Skin epidermis (tissue), 12 donors: ENCODE results near the gene FOLR3.
"Not testable (repeated sequence)": the region's sequence is repeated elsewhere in the genome, so short reads cannot be mapped to it uniquely, and the experiment has no call there.

Experiments used
- H3K27ac ChIP-seq, 21 experiments: fragments of 200-600 bp; sonication (generic) in 11 of 21; one replicate each; pipeline ENCODE4 v1.5.0; 2020; ENCODE audit warnings: mild to moderate bottlenecking in 3 of 21, inconsistent platforms in 2 of 21, moderate library complexity in 2 of 21
- H3K4me3 ChIP-seq, 7 experiments: fragments of 200-600 bp; sonication (generic) in 2 of 7; one replicate each; pipeline ENCODE4 v1.5.0; 2020; ENCODE audit warnings: inconsistent platforms in 2 of 7, mild to moderate bottlenecking in 2 of 7, moderate library complexity in 1 of 7

The FOLR3 gene

GRCh38 chr11:72135473-72135872 lies at the start of gene FOLR3:
Gene FOLR3 (plus strand): TSS chr11:72135725. CDS start chr11:72135953, 228 bp downstream.
- not testable (repeated sequence) for H3K4me3 ChIP-seq
- H3K27ac ChIP-seq: peak within 1 kb of the TSS in 1 of 21 experiments; percentile 31

GRCh38 chr11:72088076-72088808 lies 47.3 kb upstream of the FOLR3 start:
- Histone ChIP-seq H3K4me3 (no peak overlapping the region), H3K27ac (peak overlapping the region in 1 of 21 experiments; percentile 3)

GRCh38 chr11:72091292-72091691 lies 44.2 kb upstream of the FOLR3 start:
- no peak overlapping the region for H3K4me3 ChIP-seq
- H3K27ac ChIP-seq: peak overlapping the region in 11 of 21 experiments; percentile 8 to 79 (median 41)

DNA sequence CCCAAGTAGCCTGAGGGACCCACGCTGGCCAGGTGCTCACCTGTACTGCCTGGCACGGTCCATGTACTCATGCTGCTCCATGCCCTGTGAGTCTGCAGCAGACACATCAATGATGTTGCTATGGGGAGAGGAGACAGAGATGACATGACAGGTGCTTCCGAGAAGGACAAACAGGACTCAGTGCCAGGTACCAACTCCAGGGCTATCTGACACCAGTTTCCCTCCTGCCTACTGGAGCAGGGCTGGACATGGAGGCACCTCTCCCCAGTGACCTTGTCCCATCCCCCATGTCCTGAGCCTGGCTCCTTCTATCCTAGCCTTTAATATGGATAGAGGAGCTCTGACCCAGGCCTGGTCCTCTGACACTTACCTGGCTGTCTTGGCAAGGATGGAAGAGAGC lies 36.8 kb upstream of the FOLR3 start:
- peak overlapping the region in 2 of 21 experiments; percentile 11 to 20 for H3K27ac ChIP-seq

GRCh38 chr11:72100009-72100408 lies 35.5 kb upstream of the FOLR3 start:
- H3K4me3 ChIP-seq: no peak overlapping the region
- peak overlapping the region in 12 of 21 experiments; percentile 7 to 98 (median 38) for H3K27ac ChIP-seq

More for the DNA sequence above, 36.8 kb upstream of the FOLR3 start:
- H3K4me3 ChIP-seq: no peak overlapping the region

DNA sequence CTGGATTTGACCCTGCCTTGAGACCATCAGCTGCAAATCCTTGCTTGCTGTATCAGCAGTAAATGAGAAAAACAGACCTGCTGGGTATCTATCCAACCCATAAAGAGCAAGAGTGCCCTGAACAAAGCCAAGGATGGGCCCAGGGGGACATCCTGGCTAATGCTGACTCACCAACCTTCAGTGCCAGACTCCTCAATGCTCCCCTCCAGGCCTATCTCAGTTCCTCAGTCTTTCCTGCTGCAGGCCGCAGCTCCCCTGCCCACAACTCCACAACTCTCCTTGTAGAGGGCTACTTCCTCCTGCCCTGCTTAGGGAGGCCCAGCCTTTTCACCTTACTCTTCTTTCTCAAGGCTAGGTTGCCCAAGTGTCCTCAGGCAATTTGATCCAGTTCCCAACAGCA lies 35.1 kb upstream of the FOLR3 start:
- peak overlapping the region in 12 of 21 experiments; percentile 7 to 98 (median 30) for H3K27ac ChIP-seq
- no peak overlapping the region for H3K4me3 ChIP-seq

GRCh38 chr11:72102162-72102561 lies 33.4 kb upstream of the FOLR3 start:
- peak overlapping the region in 20 of 21 experiments; percentile 87 to 100 (median 97) for H3K27ac ChIP-seq

DNA sequence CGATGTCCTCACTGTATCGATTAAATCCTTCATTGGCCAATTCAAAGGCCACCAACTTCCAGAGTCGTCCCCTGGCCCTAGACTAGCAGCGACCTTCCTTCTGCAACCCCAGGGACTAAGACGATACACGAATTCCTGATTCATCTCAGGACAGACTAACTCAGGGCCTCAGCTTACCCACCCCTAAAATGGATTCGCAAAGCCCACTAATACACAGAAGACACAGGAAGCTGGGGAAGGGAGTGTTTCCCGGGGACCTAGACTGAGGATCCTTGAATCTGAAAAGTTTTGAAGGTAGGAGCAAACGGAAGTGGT lies 32.9 kb upstream of the FOLR3 start:
- Histone ChIP-seq H3K27ac (peak overlapping the region; percentile 87 to 100 (median 97)), H3K4me3 (peak overlapping the region; percentile 52 to 89 (median 81))

More at GRCh38 chr11:72102162-72102561, 33.4 kb upstream of the FOLR3 start:
- H3K4me3 ChIP-seq: peak overlapping the region; percentile 52 to 89 (median 81)

DNA sequence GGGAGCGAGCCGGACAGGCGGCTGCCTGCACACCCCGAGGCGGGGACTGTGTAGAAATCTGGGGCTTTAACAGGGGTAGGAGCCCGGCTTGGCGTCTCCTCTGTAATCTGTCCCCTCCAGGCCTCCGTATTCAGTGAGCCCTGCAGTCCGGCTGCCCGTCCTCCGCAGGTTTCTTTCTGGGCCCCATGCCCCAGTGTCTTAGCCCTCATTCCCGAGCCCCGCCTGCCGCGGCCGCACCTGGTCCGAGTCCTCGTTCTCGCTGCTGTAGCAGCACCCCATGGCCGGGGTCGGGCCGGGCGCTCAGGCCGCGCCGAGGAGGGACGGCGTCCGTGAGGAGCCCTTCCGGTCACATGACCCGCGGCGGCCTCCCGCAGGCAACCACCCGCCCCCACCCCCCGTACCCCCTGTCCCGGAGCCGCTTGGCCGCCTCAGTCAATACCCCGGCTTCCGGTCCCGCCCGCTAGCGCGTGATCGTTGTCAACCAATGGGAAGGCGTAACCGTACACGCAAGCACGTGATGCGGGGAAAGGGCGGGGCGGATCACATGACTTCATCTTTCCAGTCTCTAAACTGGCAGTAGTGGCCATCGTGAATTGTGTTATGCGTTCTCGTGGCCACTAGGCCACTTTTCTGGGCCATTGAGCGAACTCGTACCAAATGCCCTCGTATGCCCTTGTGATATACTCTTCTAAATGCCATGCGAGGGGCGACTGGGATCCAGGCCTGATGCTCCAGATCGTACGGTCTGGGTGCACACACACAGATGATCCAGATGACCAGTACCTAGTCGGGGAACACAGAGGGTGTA lies 32.4 kb upstream of the FOLR3 start, which contains the start of gene LAMTOR1:
LAMTOR1 (minus strand) TSS at position 352 of the 808 bp plus-strand sequence; CDS start at position 279, 73 bp downstream.
- H3K4me3 ChIP-seq: peak within 1 kb of the TSS; percentile 52 to 89 (median 81)
- H3K27ac ChIP-seq: peak within 1 kb of the TSS; percentile 87 to 100 (median 97)

GRCh38 chr11:72103754-72104167 lies 31.8 kb upstream of the FOLR3 start:
- H3K4me3 ChIP-seq: peak overlapping the region; percentile 52 to 89 (median 81)
- peak overlapping the region in 20 of 21 experiments; percentile 87 to 100 (median 97) for H3K27ac ChIP-seq

DNA sequence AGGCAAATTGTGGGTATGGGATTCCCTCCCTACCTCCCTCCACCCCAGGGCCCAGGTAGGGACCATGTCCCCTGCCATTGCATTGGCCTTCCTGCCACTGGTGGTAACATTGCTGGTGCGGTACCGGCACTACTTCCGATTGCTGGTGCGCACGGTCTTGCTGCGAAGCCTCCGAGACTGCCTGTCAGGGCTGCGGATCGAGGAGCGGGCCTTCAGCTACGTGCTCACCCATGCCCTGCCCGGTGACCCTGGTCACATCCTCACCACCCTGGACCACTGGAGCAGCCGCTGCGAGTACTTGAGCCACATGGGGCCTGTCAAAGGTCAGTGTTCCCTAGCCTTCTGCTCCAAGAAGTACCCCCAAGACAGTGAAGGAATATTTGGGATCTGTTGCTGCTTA lies 29.6 kb upstream of the FOLR3 start, which contains the start of gene TOMT:
TOMT (plus strand) TSS at position 37 of the 400 bp plus-strand sequence; CDS start at position 65, 28 bp downstream.
- Histone ChIP-seq H3K27ac (no peak within 1 kb of the TSS), H3K4me3 (no peak within 1 kb of the TSS)

DNA sequence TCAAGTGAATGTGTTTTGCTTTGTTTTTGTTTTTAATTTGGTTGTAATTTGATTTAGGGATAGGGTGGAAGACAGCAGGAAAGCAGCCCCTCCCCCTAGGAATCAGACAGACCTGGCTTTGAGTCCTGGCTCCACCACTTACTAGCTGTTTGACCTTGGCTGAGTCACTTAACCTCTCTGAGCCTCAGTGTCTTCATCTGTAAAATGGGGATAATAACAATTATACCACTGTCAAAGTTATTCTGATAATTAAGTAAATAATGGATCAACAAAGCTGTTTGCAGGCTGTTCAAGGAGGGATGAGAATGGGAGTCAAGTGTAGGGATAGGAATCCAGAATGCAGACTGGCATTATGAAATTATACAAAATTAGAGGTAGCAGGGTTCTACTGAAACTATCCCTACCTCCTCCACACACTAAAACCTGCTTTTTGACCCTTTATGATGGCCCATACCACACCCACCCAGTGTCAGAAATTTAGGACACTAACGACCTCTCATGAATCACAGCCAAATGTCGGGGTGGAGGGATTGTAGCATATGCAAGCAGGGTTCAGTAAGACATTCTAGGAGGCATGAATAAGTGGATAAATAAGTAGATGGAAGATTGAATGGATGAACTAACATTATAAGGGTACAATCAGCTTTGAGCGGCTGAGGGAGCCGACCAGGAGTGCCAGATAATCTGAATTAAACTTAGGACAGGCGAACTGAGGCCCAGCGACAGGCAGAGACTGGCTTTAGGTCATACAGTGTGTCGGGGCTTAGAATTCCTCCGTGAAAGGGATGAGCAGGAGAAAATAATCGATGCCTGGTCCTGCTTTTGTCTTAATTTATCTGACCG lies 24.0 kb upstream of the FOLR3 start:
- peak overlapping the region; percentile 66 to 100 (median 98) for H3K27ac ChIP-seq
- peak overlapping the region; percentile 36 to 58 (median 50) for H3K4me3 ChIP-seq

GRCh38 chr11:72112143-72112977 lies 23.2 kb upstream of the FOLR3 start, which contains the start of gene ANAPC15:
Gene ANAPC15 (minus strand): TSS chr11:72112695. CDS start chr11:72111276, 1,419 bp downstream.
- Histone ChIP-seq H3K4me3 (peak within 1 kb of the TSS; percentile 36 to 58 (median 50)), H3K27ac (peak within 1 kb of the TSS; percentile 66 to 100 (median 98))

DNA sequence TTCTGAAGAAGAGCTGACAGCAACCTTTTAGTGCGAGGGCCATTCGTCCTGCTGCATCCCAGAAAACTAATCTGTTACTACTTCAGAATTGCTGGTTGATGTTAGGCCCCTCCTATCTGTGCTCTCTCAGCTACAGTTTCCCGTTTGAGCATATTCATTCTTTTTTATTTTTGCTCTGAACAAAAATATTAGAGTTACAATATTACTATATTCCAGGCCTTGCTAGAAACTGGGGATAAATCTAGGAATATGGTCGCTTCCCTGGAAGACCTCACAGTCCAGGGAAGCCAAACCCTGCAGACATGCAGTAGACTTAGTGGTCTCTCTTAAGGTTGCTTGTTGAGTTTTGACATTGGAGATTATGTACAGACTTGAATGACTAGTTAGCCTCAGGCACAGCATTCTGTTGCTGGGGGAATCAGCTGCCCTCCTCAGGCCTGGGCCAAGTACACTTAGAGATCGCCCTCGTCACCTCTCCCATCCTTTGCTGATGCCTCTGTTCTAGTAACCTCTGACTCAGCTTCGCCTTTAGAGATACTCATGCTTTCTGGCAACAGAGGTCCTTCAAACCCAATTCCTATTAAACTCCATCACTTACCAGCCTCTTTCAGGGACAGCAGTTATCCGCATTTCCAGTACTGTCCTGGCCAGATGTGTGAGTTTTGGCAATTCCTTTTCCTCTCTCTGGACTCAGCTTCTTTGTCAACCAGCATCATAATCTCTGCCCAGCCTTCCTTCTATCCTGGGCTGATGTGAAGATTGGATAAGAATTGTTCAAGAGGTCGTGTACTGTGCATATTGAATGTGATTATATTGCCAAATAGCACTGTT lies 22.3 kb upstream of the FOLR3 start:
- H3K4me3 ChIP-seq: peak overlapping the region; percentile 36 to 58 (median 50)

DNA sequence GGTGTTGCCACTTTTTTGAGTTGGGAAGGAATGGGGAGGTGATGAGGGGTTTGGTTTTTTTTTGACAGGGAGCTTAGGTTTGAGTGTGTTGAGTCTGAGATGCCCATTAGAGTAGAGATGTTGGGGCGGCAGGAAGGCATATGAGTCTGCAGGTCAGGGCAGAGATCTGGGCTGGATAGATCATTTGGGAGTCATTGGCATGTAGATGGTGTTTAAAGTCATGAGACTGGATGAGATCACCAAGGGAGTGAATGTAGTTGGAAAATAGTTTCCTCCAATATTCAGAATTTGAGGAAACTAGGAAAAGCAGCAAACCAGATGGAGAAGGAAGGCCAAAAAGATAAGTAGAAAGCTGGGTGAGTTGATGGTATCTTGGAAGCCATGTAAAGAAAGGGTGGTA lies 21.0 kb upstream of the FOLR3 start:
- Histone ChIP-seq H3K4me3 (no peak overlapping the region), H3K27ac (no peak overlapping the region)

More for the DNA sequence above, 22.3 kb upstream of the FOLR3 start:
- H3K27ac ChIP-seq: peak overlapping the region in 20 of 21 experiments; percentile 90 to 100 (median 98)

DNA sequence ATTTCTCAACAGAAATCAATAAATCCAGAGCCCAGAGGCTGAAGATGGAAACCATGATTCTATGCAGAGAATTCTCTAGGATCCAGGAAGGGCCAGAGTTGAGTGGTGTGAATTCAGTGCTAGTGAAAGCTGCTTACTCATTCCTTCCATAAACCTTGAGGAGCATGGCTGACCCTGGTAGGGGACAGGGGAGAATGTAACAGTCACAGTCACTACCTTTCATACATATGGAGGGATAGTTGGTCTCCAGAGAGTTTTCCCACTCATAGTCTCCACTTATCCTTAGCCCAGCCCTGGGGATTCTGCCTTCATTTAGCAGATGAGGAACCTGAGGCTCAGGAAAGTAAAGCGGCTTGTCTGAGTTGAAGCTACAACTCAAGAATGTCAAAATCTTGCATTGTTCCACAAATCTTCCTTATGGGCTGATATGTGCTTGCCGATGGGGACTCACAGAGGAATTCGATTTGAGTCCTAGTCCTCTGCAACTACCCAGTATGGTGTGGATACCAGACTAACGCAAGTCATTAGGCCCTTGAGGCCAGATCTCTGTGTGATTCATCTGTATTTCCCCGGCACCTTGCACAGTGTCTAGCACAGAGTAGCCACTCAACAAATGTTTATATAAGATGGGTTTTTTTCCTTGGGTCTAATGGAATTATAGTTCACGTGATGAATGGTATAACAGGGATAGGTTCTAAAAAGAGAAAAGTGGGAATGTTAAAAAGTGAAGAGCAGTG lies 19.3 kb upstream of the FOLR3 start:
- Histone ChIP-seq H3K27ac (no peak overlapping the region), H3K4me3 (no peak overlapping the region)

DNA sequence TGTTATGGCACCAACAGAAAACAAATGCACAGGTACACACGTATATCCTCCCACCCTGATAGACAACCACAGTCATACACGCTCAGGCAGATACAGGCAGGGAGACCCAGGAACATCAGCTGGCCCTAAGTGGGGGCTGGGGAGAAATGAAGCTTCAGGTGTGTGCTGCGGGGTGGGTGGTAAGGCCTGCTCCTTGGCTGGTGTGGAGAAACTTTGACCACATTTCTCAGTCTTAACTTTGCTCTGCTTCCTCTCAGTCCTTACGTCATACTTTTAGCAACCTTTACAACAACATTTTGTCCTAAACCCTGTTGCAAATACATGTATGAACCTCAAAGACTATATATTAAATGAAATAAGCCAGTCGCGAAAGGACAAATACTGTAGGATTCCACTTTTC lies 16.3 kb upstream of the FOLR3 start:
- Histone ChIP-seq H3K4me3 (no peak overlapping the region), H3K27ac (peak overlapping the region in 1 of 21 experiments; percentile 34)
